T-cell (primary cell): Measurements from ENCODE around the gene TEF. TPM values are rescaled to one million over a fixed set of nuclear protein-coding genes. Genes with fewer than 3 reads are reported as not detected.

Experiments
- ATAC-seq, 4 experiments: fragments of 200-7000 bp in 3 of 4; fragments of 150-1000 bp in 1 of 4; cut with Tn5 transposase; replicated peaks in 1 of 4; 1 replicate in 3 of 4; 2 replicates in 1 of 4; pipeline ENCODE4 v1.10.0; 2021; ENCODE audit warnings: moderate library complexity in 3 of 4, mild to moderate bottlenecking in 2 of 4, moderate number of reproducible peaks in 1 of 4
- CTCF ChIA-PET, 2 donors: fragments of 300-600 bp; sonication (Branson Sonifier 250); formaldehyde crosslinking; loops; one replicate each; lab custom pipeline; 2022; ENCODE audit warnings: antibody characterized with exemption in 2 of 2; lab: Charles Lee
- POLR2A ChIA-PET, 2 donors: fragments of 300-600 bp; sonication (Branson Sonifier 250); formaldehyde crosslinking; loops; one replicate each; lab custom pipeline; 2022; ENCODE audit warnings: antibody characterized with exemption in 2 of 2; lab: Charles Lee
- DNase-seq, 35 experiments: peaks; one replicate each; pipeline versions ENCODE4 v3.0.0 to v3.0.0-alpha.2; 2013 to 2023
- H3K27ac ChIP-seq: one replicate; pipeline ENCODE4 v1.5.1; 2013; ENCODE audit warnings: low read length
- H3K27me3 ChIP-seq, 2 experiments: replicated peaks in 1 of 2; 1 replicate in 1 of 2; 2 replicates in 1 of 2; pipeline versions ENCODE4 v1.6.1 to v1.7.0; 2013; ENCODE audit warnings: low read length in 1 of 2, mixed read lengths in 1 of 2; ENCODE audit not compliant: control insufficient read depth in 2 of 2, insufficient read depth in 2 of 2; ENCODE audit errors: extremely low read depth in 1 of 2
- H3K36me3 ChIP-seq, 2 donors: 1 replicate in 1 of 2; 2 replicates in 1 of 2; pipeline versions ENCODE4 v1.6.1 to v1.7.0; 2013; ENCODE audit warnings: low read length in 1 of 2; ENCODE audit not compliant: control insufficient read depth in 2 of 2, insufficient read depth in 1 of 2; ENCODE audit errors: extremely low read depth in 1 of 2
- H3K4me1 ChIP-seq, 2 experiments: 1 replicate in 1 of 2; 2 replicates in 1 of 2; pipeline versions ENCODE4 v1.6.1 to v1.7.0; 2013; ENCODE audit warnings: low read length in 2 of 2, mixed read lengths in 1 of 2; ENCODE audit not compliant: insufficient read depth in 2 of 2, control insufficient read depth in 1 of 2; ENCODE audit errors: extremely low read depth in 1 of 2
- H3K4me3 ChIP-seq, 2 donors: 1 replicate in 1 of 2; 2 replicates in 1 of 2; pipeline versions ENCODE4 v1.5.1 to v1.7.0; 2013; ENCODE audit warnings: mild to moderate bottlenecking in 2 of 2, low read length in 1 of 2, moderate library complexity in 1 of 2; ENCODE audit not compliant: control insufficient read depth in 1 of 2; ENCODE audit errors: extremely low read depth in 1 of 2
- H3K9me3 ChIP-seq: 2 replicates; pipeline ENCODE4 v1.7.0; 2013
- H3K27ac Mint-ChIP-seq, 2 donors: one replicate each; pipeline ENCODE4 v1.8.0; 2020 to 2021; ENCODE audit warnings: mild to moderate bottlenecking in 2 of 2, mixed read lengths in 2 of 2
- H3K27me3 Mint-ChIP-seq, 2 donors: one replicate each; pipeline ENCODE4 v1.8.0; 2021 to 2022; ENCODE audit warnings: mixed read lengths in 2 of 2
- H3K36me3 Mint-ChIP-seq: one replicate; pipeline ENCODE4 v1.8.0; 2021; ENCODE audit warnings: mixed read lengths
- H3K4me1 Mint-ChIP-seq, 3 donors: one replicate each; pipeline ENCODE4 v1.8.0; 2020 to 2022; ENCODE audit warnings: mixed read lengths in 3 of 3, mild to moderate bottlenecking in 1 of 3
- H3K4me3 Mint-ChIP-seq, 3 donors: one replicate each; pipeline ENCODE4 v1.8.0; 2020 to 2022; ENCODE audit warnings: mild to moderate bottlenecking in 3 of 3, mixed read lengths in 3 of 3, moderate library complexity in 3 of 3
- H3K9me3 Mint-ChIP-seq, 3 donors: one replicate each; pipeline ENCODE4 v1.8.0; 2020 to 2022; ENCODE audit warnings: mixed read lengths in 3 of 3
- WGBS: methylation state at CpG from one replicate; pipeline ENCODE4 v1.1.5; 2013; ENCODE audit warnings: missing lambda C conversion rate; ENCODE audit not compliant: insufficient coverage; 5-methylcytosine and 5-hydroxymethylcytosine counted together
- total RNA-seq, 35 experiments: library from RNA in 6 of 35; stranded (reverse) in 6 of 35; fragments of 120-200 nt in 1 of 35; gene quantifications; one replicate each; pipeline versions ENCODE4 v1.2.1 to v1.2.4 and lab custom pipeline; 2013 to 2026

TEF gene
- total RNA-seq, 5 donors from 2014 or later (not counting 1 experiment from before 2014, with no cell fraction given), result 4.1 to 10.8 (median 4.6) TPM

DNA sequence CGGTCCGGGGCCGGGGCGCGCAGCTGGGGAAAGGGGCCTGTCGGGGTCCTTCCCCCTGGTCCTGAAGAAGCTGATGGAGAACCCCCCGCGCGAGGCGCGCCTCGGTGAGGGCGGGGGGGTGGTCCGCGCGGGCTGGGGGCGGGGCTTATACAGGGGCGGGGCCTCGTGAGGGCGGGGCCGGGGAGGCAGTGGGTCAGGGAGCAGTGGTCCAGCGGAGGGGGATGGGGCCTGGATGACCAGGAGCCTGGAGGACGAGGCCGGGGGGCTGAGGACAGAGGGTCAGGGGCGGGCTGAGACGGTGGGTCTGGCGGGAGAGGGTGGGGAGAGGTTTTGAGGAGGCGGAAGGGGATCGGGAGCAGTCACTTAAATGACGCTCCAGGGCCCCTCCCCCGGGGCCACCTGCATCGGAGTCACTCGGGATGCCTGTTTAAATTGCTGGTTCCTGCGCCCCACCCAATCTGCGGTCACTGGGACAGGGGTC, 396 bp downstream of the TEF start:
- Histone ChIP-seq H3K4me3 (peak overlapping the region; percentile 66 to 80), H3K36me3 (peaks cover 0 to 2% of the 10 kb centered on the region in 2 donors), H3K9me3 (no peaks in the 10 kb centered on the region), H3K27ac (peak overlapping the region; percentile 93), H3K27me3 (no peaks in the 10 kb centered on the region), H3K4me1 (peaks cover 4 to 22% of the 10 kb centered on the region in 2 experiments)
- POLR2A ChIA-PET, result interaction anchor here (0.5 to 2.0 kb wide), 10 partner anchors 17 to 664 kb away, joined by 3 to 13 read pairs (median 6); partner anchors contain the start of genes ACO2 (in 1 of the 2), DESI1 (in 1 of the 2), PHF5A (in 1 of the 2) and RANGAP1 (in 1 of the 2)
- peak in 33 of 35 experiments; percentile 19 to 72 (median 50) for DNase-seq
- ATAC-seq, result peak; percentile 36 to 49 (median 44)
- peaks cover 9 to 23% (median 20%) of the 10 kb centered on the region in 3 donors for H3K4me1 Mint-ChIP-seq
- no peaks in the 10 kb centered on the region for H3K27me3 Mint-ChIP-seq
- CTCF ChIA-PET, result interaction anchor here in 1 of 2 donors (1.5 to 1.8 kb wide), 3 partner anchors 96 to 459 kb away, joined by 3 to 15 read pairs (median 8); partner anchors contain the start of genes PMM1 and RANGAP1
- no peaks in the 10 kb centered on the region for H3K9me3 Mint-ChIP-seq
- peak overlapping the region; percentile 87 to 93 for H3K27ac Mint-ChIP-seq
- peak overlapping the region; percentile 87 to 92 (median 88) for H3K4me3 Mint-ChIP-seq
- 1% methylated on average over 17 of the region's 35 CpGs for WGBS
- peaks cover 2% of the 10 kb centered on the region for H3K36me3 Mint-ChIP-seq

DNA sequence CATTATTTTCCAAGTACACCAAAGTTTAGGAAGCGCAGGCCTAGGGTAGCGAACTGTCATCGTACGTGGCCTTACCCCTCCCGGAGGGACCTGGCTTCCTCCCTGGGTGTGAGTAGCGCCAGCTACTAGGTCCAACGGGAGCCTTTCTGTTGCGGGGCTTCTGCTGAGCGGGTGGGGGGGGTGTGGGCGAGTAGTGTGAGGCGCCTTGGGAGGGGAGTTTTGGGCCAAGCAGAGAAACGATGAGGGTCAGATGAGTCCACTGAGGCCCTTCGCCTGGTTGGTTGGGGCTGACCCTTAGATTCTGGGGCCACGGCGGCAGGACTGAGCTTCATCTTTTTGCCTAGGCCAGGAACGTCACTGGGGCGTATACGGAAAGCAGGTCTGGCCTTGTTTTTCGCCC, 868 bp downstream of the TEF start:
- ChIA-PET POLR2A (interaction anchor here (0.5 to 0.6 kb wide), 2 partner anchors 18 to 209 kb away, joined by 3 to 4 read pairs; no protein-coding TSS in a partner anchor), CTCF (interaction anchor here in 1 of 2 donors (1.8 kb wide), 1 partner anchor 460 kb away, joined by 8 read pairs; no protein-coding TSS in a partner anchor)
- peaks cover 0 to 6% of the 10 kb centered on the region in 2 donors for H3K36me3 ChIP-seq
- H3K9me3 ChIP-seq, result no peaks in the 10 kb centered on the region
- WGBS, result 54% methylated on average over 14 of the region's 19 CpGs
- Mint-ChIP-seq H3K4me1 (peaks cover 9 to 23% (median 20%) of the 10 kb centered on the region in 3 donors), H3K4me3 (peak overlapping the region; percentile 87 to 88 (median 87)), H3K27ac (peak overlapping the region; percentile 87 to 93), H3K27me3 (no peaks in the 10 kb centered on the region), H3K36me3 (peaks cover 3% of the 10 kb centered on the region), H3K9me3 (no peaks in the 10 kb centered on the region)
- DNase-seq (peak in 4 of 35 experiments; percentile 4 to 15 (median 7)), ATAC-seq (no peak)
- H3K27me3 ChIP-seq, result no peaks in the 10 kb centered on the region
- peak overlapping the region; percentile 58 to 80 for H3K4me3 ChIP-seq
- peaks cover 4 to 22% of the 10 kb centered on the region in 2 experiments for H3K4me1 ChIP-seq
- peak overlapping the region; percentile 93 for H3K27ac ChIP-seq

DNA sequence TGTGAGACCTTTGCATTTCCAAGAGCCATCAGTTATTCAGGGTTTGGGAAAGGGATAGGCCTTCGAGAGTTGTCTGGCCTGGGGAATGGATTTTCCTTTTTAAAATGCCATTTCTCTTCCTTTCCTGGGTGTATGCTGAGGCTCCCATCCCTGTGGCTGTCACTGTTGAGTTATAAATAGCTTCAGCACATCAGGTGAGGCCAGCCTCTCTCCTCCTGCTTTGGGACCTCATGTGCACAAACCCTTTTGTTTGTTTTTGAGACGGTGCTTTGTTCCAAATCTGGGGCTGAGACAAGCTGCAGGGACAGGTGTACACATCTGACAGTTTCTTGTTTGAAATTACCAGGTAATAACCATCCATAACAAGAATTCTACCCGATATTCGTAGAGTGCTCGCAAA, 1.3 kb downstream of the TEF start:
- peaks cover 3% of the 10 kb centered on the region for H3K36me3 Mint-ChIP-seq
- ATAC-seq (no peak), DNase-seq (no peak)
- peaks cover 9 to 23% (median 20%) of the 10 kb centered on the region in 3 donors for H3K4me1 Mint-ChIP-seq
- Histone ChIP-seq H3K36me3 (peaks cover 0 to 8% of the 10 kb centered on the region in 2 donors), H3K9me3 (no peaks in the 10 kb centered on the region), H3K4me3 (peak overlapping the region in 1 of 2 donors; percentile 80), H3K27me3 (no peaks in the 10 kb centered on the region), H3K27ac (no peak overlapping the region), H3K4me1 (peaks cover 4 to 22% of the 10 kb centered on the region in 2 experiments)
- ChIA-PET POLR2A (interaction anchor here in 1 of 2 donors (0.6 kb wide), 1 partner anchor 209 kb away, joined by 3 read pairs; no protein-coding TSS in a partner anchor), CTCF (no interaction called here)
- peak overlapping the region in 1 of 2 donors; percentile 61 for H3K27ac Mint-ChIP-seq
- H3K27me3 Mint-ChIP-seq, result no peaks in the 10 kb centered on the region
- WGBS, result no CpG with 5 or more reads among the region's 5 CpGs
- no peaks in the 10 kb centered on the region for H3K9me3 Mint-ChIP-seq
- peak overlapping the region; percentile 87 to 88 (median 87) for H3K4me3 Mint-ChIP-seq

DNA sequence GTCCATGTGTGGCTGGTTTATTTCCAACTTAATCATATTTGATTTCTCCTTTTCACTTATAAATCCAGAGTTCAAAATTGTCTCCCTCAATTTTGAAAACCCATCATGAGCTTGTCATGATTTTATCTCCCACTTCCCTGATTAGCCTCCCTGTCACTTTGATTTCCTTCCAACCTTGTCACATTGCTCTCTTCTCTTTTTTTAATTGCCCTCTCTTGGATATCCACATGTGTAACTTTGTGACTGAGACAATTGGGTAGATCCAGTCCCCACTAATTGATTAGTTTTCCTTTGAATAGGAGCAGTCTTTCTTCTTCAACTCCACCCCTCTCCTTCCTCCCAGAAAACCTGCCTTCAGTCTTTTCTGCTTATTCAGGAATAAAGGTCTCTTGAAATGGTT, 2.4 kb downstream of the TEF start:
- no peak for DNase-seq
- no peak overlapping the region for H3K27ac ChIP-seq
- Mint-ChIP-seq H3K27ac (peak overlapping the region; percentile 0 to 5), H3K27me3 (no peaks in the 10 kb centered on the region), H3K36me3 (peaks cover 6% of the 10 kb centered on the region), H3K4me3 (peak overlapping the region in 2 of 3 donors; percentile 87 to 88), H3K9me3 (no peaks in the 10 kb centered on the region), H3K4me1 (peaks cover 9 to 23% (median 20%) of the 10 kb centered on the region in 3 donors)
- H3K4me3 ChIP-seq, result no peak overlapping the region
- POLR2A ChIA-PET, result no interaction called here
- no peaks in the 10 kb centered on the region for H3K9me3 ChIP-seq
- H3K36me3 ChIP-seq, result peaks cover 0 to 13% of the 10 kb centered on the region in 2 donors
- no peak for ATAC-seq
- H3K4me1 ChIP-seq, result peaks cover 4 to 22% of the 10 kb centered on the region in 2 experiments
- H3K27me3 ChIP-seq, result no peaks in the 10 kb centered on the region
- CTCF ChIA-PET, result no interaction called here

DNA sequence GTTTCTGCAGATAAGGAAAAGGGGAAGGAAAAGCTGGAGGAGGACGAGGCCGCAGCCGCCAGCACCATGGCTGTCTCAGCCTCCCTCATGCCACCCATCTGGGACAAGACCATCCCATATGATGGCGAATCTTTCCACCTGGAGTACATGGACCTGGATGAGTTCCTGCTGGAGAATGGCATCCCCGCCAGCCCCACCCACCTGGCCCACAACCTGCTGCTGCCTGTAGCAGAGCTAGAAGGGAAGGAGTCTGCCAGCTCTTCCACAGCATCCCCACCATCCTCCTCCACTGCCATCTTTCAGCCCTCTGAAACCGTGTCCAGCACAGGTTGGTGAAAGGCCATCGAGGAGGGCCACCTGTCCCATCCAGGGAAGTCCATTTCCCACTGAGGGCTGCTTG, 5.6 kb downstream of the TEF start:
- Mint-ChIP-seq H3K27ac (no peak overlapping the region), H3K27me3 (no peaks in the 10 kb centered on the region), H3K36me3 (peaks cover 15% of the 10 kb centered on the region), H3K4me1 (peaks cover 7 to 20% (median 14%) of the 10 kb centered on the region in 3 donors), H3K4me3 (no peak overlapping the region), H3K9me3 (no peaks in the 10 kb centered on the region)
- ChIA-PET POLR2A (no interaction called here), CTCF (no interaction called here)
- Histone ChIP-seq H3K27ac (no peak overlapping the region), H3K4me1 (peaks cover 0 to 10% of the 10 kb centered on the region in 2 experiments), H3K27me3 (no peaks in the 10 kb centered on the region), H3K9me3 (no peaks in the 10 kb centered on the region), H3K36me3 (peaks cover 0 to 22% of the 10 kb centered on the region in 2 donors), H3K4me3 (no peak overlapping the region)
- ATAC-seq, result no peak
- DNase-seq, result no peak
- WGBS, result no CpG with 5 or more reads among the region's 7 CpGs

- no peaks in the 10 kb centered on the region for H3K9me3 ChIP-seq
- ChIA-PET POLR2A (no interaction called here), CTCF (no interaction called here)
- 100% methylated on average over 8 of the region's 11 CpGs for WGBS
- H3K4me1 ChIP-seq, result no peaks in the 10 kb centered on the region
- no peak for DNase-seq
- no peak overlapping the region for H3K4me3 ChIP-seq
- H3K27me3 Mint-ChIP-seq, result no peaks in the 10 kb centered on the region
- H3K4me1 Mint-ChIP-seq, result no peaks in the 10 kb centered on the region
- H3K27me3 ChIP-seq, result no peaks in the 10 kb centered on the region
- H3K4me3 Mint-ChIP-seq, result no peak overlapping the region
- H3K27ac ChIP-seq, result no peak overlapping the region
- H3K36me3 ChIP-seq, result peaks cover 0 to 47% of the 10 kb centered on the region in 2 donors
- H3K36me3 Mint-ChIP-seq, result peaks cover 33% of the 10 kb centered on the region
- no peak for ATAC-seq
- no peak overlapping the region for H3K27ac Mint-ChIP-seq
- H3K9me3 Mint-ChIP-seq, result no peaks in the 10 kb centered on the region
Observed at GRCh38 chr22:41394012-41394356, 12.2 kb downstream of the TEF start.
